GM12878 (cell line): ENCODE data around the gene TSPAN15. TPM values are rescaled to one million over a fixed set of nuclear protein-coding genes. Genes with fewer than 3 reads are reported as not detected.

Source experiments
- ATF7 ChIP-seq: fragments of 450-650 bp; IDR thresholded peaks from 2 replicates; pipeline ENCODE4 v1.6.1; 2016; ENCODE audit warnings: low read depth, mild to moderate bottlenecking
- CREM ChIP-seq: IDR thresholded peaks from 2 replicates; pipeline ENCODE4 v1.6.1; 2014; ENCODE audit warnings: antibody characterized with exemption, low read depth
- KLF5 ChIP-seq: fragments of 450-650 bp; IDR thresholded peaks from 2 replicates; pipeline ENCODE4 v1.6.1; 2014; ENCODE audit warnings: mild to moderate bottlenecking; ENCODE audit not compliant: partially characterized antibody
- MYC ChIP-seq: IDR thresholded peaks from 2 replicates; pipeline ENCODE4 v1.6.1; 2011; ENCODE audit warnings: mild to moderate bottlenecking, low read length, moderate library complexity, inconsistent platforms; ENCODE audit not compliant: insufficient read depth, insufficient replicate concordance, insufficient read length, severe bottlenecking
- PKNOX1 ChIP-seq: fragments of 450-650 bp; IDR thresholded peaks from 2 replicates; pipeline ENCODE4 v1.6.1; 2016; ENCODE audit warnings: mild to moderate bottlenecking
- RELA ChIP-seq: fragments of 450-650 bp; IDR thresholded peaks from 2 replicates; pipeline ENCODE4 v1.8.0; 2014; ENCODE audit warnings: borderline replicate concordance; ENCODE audit not compliant: partially characterized antibody
- SMAD5 ChIP-seq: IDR thresholded peaks from 2 replicates; pipeline ENCODE4 v1.6.1; 2016; ENCODE audit warnings: antibody characterized with exemption, low read depth
- SMARCA5 ChIP-seq: fragments of 450-650 bp; IDR thresholded peaks from 2 replicates; pipeline ENCODE4 v1.6.1; 2017; ENCODE audit warnings: mild to moderate bottlenecking
- USF1 ChIP-seq: IDR thresholded peaks from 2 replicates; pipeline ENCODE4 v1.6.1; 2011; ENCODE audit warnings: borderline replicate concordance, low read depth, mild to moderate bottlenecking, moderate library complexity, mixed read lengths, low read length; ENCODE audit not compliant: insufficient read depth; ENCODE audit errors: extremely low read length
- polyA plus RNA-seq, 11 experiments: library from polyadenylated mRNA; depleted of rRNA in 4 of 11; unstranded in 6 of 11; stranded (reverse) in 5 of 11; fragments of >200 nt; fragmentation: Nextera tagmentation in 4 of 11; fragmentation: Illumina TruSeq in 1 of 11; extraction: Ambion mirVana in 4 of 11; extraction: Trizol in 1 of 11; gene quantifications; 1 replicate in 1 of 11; 2 replicates in 10 of 11; pipeline versions ENCODE4 v1.2.1 to v1.2.3, GENCODE V29; 2011 to 2016; ENCODE audit warnings: inconsistent platforms in 2 of 11, missing spikeins in 2 of 11, low read depth in 1 of 11
- total RNA-seq, 4 experiments: library from RNA; depleted of rRNA in 3 of 4; stranded (reverse); fragments of >200 nt in 3 of 4; fragmentation: Illumina TruSeq in 1 of 4; extraction: Trizol in 1 of 4; gene quantifications; 2 replicates each; pipeline versions ENCODE4 v1.2.1 to v1.2.3, GENCODE V29; 2013 to 2021

The TSPAN15 gene
- total and polyA plus RNA-seq, 10 of the 15 experiments (the other 5 are each of a cell fraction or from before 2014, with no cell fraction given), result 1.3 to 8.5 (median 2.4) TPM; not detected in 2

GRCh38 chr10:69464801-69465401, 13.6 kb downstream of the TSPAN15 start (continued):
- no peak for TF ChIP-seq PKNOX1
- no peak for TF ChIP-seq KLF5
- TF ChIP-seq SMAD5, result no peak
- TF ChIP-seq RELA, result peak; percentile 37
- no peak for TF ChIP-seq ATF7
- TF ChIP-seq SMARCA5, result 0 out of 2 replicates have a peak, but pooled peaks have one; percentile 7
- TF ChIP-seq MYC, result no peak
- no peak for TF ChIP-seq USF1
- TF ChIP-seq CREM, result no peak
